PC-9 (cell line): ENCODE results near the gene CAST. TPM values are rescaled to one million over a fixed set of nuclear protein-coding genes. Genes with fewer than 3 reads are reported as not detected.

Experiments
- BruUV-seq: library from RNA; stranded (reverse); fragments of 400-500 nt; replicated peaks from 2 replicates; lab custom pipeline; 2021; lab: Mats Ljungman, UMichigan
- CTCF ChIA-PET: fragments of 300-600 bp; sonication (Branson Sonifier 250); formaldehyde crosslinking; loops from one replicate; lab custom pipeline; 2022; ENCODE audit warnings: antibody characterized with exemption; lab: Charles Lee
- POLR2A ChIA-PET: fragments of 300-600 bp; sonication (Branson Sonifier 250); formaldehyde crosslinking; loops from one replicate; lab custom pipeline; 2022; ENCODE audit warnings: antibody characterized with exemption; ENCODE audit not compliant: unreplicated experiment; lab: Charles Lee
- DNase-seq, 2 experiments: peaks; one replicate each; pipeline versions ENCODE4 v3.0.0 to v3.0.0-alpha.2; 2015 to 2022; ENCODE audit warnings: mixed read lengths in 1 of 2
- H2AFZ ChIP-seq: fragments of 200-600 bp; sonication (generic); 2 replicates; pipeline ENCODE4 v1.8.1; 2017; ENCODE audit warnings: antibody characterized with exemption
- H3F3A ChIP-seq: fragments of 200-600 bp; sonication (generic); 2 replicates; pipeline ENCODE4 v1.8.1; 2017; ENCODE audit warnings: antibody characterized with exemption, mild to moderate bottlenecking, low read depth; ENCODE audit not compliant: insufficient read depth
- H3K27ac ChIP-seq: fragments of 200-600 bp; sonication (generic); 2 replicates; pipeline ENCODE4 v1.6.1; 2016; ENCODE audit warnings: mixed run types
- H3K27me3 ChIP-seq: fragments of 200-600 bp; sonication (generic); 2 replicates; pipeline ENCODE4 v1.6.1; 2016; ENCODE audit warnings: low read depth, mixed run types; ENCODE audit not compliant: insufficient read depth
- H3K36me3 ChIP-seq: fragments of 200-600 bp; sonication (generic); 2 replicates; pipeline ENCODE4 v1.6.1; 2016; ENCODE audit warnings: low read depth, mixed run types
- H3K4me1 ChIP-seq: fragments of 200-600 bp; sonication (generic); replicated peaks from 2 replicates; pipeline ENCODE4 v1.6.1; 2016; ENCODE audit warnings: mixed run types; ENCODE audit not compliant: insufficient read depth
- H3K4me2 ChIP-seq: fragments of 200-600 bp; sonication (generic); 2 replicates; pipeline ENCODE4 v1.6.1; 2017; ENCODE audit warnings: mixed run types
- H3K4me3 ChIP-seq: fragments of 200-600 bp; sonication (generic); 2 replicates; pipeline ENCODE4 v1.6.1; 2016; ENCODE audit warnings: mixed run types
- H3K79me2 ChIP-seq: fragments of 200-600 bp; sonication (generic); 2 replicates; pipeline ENCODE4 v1.6.1; 2017; ENCODE audit warnings: low read depth, mixed run types
- H3K9me2 ChIP-seq: fragments of 200-600 bp; sonication (generic); 2 replicates; pipeline ENCODE4 v1.8.1; 2017; ENCODE audit warnings: mild to moderate bottlenecking; ENCODE audit not compliant: insufficient read depth
- H3K9me3 ChIP-seq: fragments of 200-600 bp; sonication (generic); 2 replicates; pipeline ENCODE4 v1.8.1; 2016; ENCODE audit warnings: low read depth; ENCODE audit not compliant: insufficient read depth
- H4K20me1 ChIP-seq: fragments of 200-600 bp; sonication (generic); 2 replicates; pipeline ENCODE4 v1.8.1; 2017; ENCODE audit not compliant: insufficient read depth
- CTCF ChIP-seq: fragments of 200-600 bp; sonication (generic); conservative IDR thresholded peaks from 2 replicates; pipeline ENCODE4 v1.6.1; 2017; ENCODE audit warnings: mixed run types, antibody characterized with exemption, mild to moderate bottlenecking, moderate library complexity
- EZH2 ChIP-seq: fragments of 200-600 bp; sonication (generic); IDR thresholded peaks from 2 replicates; pipeline ENCODE4 v1.8.0; 2017; ENCODE audit warnings: antibody characterized with exemption, low read depth
- intact Hi-C: fragments of 100-400 bp; cut with micrococcal nuclease; formaldehyde crosslinking; loops from one replicate; pipeline ENCODE4 v1.10.0; 2022; ENCODE audit not compliant: unreplicated experiment
- total RNA-seq: library from RNA; stranded (reverse); gene quantifications from 2 replicates; pipeline ENCODE4 v1.2.3, GENCODE V29; 2021

The CAST gene
- total RNA-seq, 1 experiment from 2014 or later = 289 TPM

GRCh38 chr5:96789794-96790330, 127.7 kb downstream of the CAST start:
- H3K9me3 ChIP-seq = no peaks in the 10 kb centered on the region
- no peaks in the 10 kb centered on the region for H3K27me3 ChIP-seq
- H3K4me1 ChIP-seq = no peaks in the 10 kb centered on the region
- no peak overlapping the region for H3K27ac ChIP-seq
- H3K36me3 ChIP-seq = 0 out of 2 replicates have a peak, but pooled peaks cover 6% of the 10 kb centered on the region
- BruUV-seq = no TSS peak
- no peaks in the 10 kb centered on the region for H3K79me2 ChIP-seq
- no peak overlapping the region for H2AFZ ChIP-seq
- TF ChIP-seq CTCF = no peak
- TF ChIP-seq EZH2 = no peak
- POLR2A ChIA-PET = interaction anchor here (0.5 kb wide), 1 partner anchor 99 kb away, joined by 3 read pairs; no protein-coding TSS in a partner anchor
- CTCF ChIA-PET = interaction anchor here (0.5 kb wide), 1 partner anchor 37 kb away, joined by 12 read pairs; no protein-coding TSS in a partner anchor
- H3K9me2 ChIP-seq = no peaks in the 10 kb centered on the region
- H3K4me2 ChIP-seq = no peak overlapping the region
- no peaks in the 10 kb centered on the region for H4K20me1 ChIP-seq
- H3K4me3 ChIP-seq = no peak overlapping the region
- intact Hi-C loops = no loop called here
- no peaks in the 10 kb centered on the region; the same call in 1 of the 2 replicates for H3F3A ChIP-seq
- no peak for DNase-seq

- H2AFZ ChIP-seq = no peak overlapping the region
- no peaks in the 10 kb centered on the region for H3K9me3 ChIP-seq
- no peak for DNase-seq
- no peak overlapping the region for H3K4me3 ChIP-seq
- H3K79me2 ChIP-seq = no peaks in the 10 kb centered on the region
- H3F3A ChIP-seq = no peaks in the 10 kb centered on the region
- H3K4me1 ChIP-seq = no peaks in the 10 kb centered on the region
- no peaks in the 10 kb centered on the region for H4K20me1 ChIP-seq
- no peaks in the 10 kb centered on the region for H3K9me2 ChIP-seq
- no peak overlapping the region for H3K4me2 ChIP-seq
- intact Hi-C loops = no loop called here
- ChIA-PET POLR2A (no interaction called here), CTCF (no interaction called here)
- no peak overlapping the region for H3K27ac ChIP-seq
- BruUV-seq = no TSS peak
- no peak for TF ChIP-seq CTCF
- no peak for TF ChIP-seq EZH2
- 0 out of 2 replicates have a peak, but pooled peaks cover 6% of the 10 kb centered on the region for H3K36me3 ChIP-seq
- no peaks in the 10 kb centered on the region for H3K27me3 ChIP-seq
Observed at GRCh38 chr5:96790961-96791504, 128.9 kb downstream of the CAST start.

DNA sequence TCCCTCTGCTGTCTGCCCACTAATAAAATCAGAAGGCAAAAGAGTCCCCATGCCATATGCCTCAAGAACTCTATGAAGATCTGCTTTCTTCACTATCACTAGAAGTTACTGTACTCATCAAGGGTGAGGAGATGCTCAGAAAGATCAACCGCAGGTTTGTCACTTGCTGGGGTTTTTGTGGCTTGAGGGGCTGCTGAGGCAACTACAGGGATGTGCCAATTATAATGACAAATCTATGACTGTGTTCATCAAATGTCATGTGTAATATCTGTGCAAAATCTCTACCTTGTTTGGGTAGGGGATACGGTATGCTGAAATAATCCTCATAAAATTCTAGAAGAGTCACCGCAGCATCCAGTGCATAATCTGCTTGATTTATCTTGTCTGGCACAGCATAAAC, 132.6 kb downstream of the CAST start:
- H2AFZ ChIP-seq = no peak overlapping the region
- TF ChIP-seq CTCF (no peak), EZH2 (no peak)
- H3K27me3 ChIP-seq = no peaks in the 10 kb centered on the region
- no peak overlapping the region for H3K27ac ChIP-seq
- no peaks in the 10 kb centered on the region for H4K20me1 ChIP-seq
- no peaks in the 10 kb centered on the region for H3K9me2 ChIP-seq
- ChIA-PET CTCF (no interaction called here), POLR2A (no interaction called here)
- no peak overlapping the region for H3K4me3 ChIP-seq
- no peaks in the 10 kb centered on the region for H3K4me1 ChIP-seq
- H3K79me2 ChIP-seq = no peaks in the 10 kb centered on the region
- H3K9me3 ChIP-seq = no peaks in the 10 kb centered on the region
- no TSS peak for BruUV-seq
- 0 out of 2 replicates have a peak, but pooled peaks cover 6% of the 10 kb centered on the region for H3K36me3 ChIP-seq
- H3K4me2 ChIP-seq = no peak overlapping the region
- no peaks in the 10 kb centered on the region for H3F3A ChIP-seq
- intact Hi-C loops = no loop called here
- DNase-seq = no peak
